AG10803 (cell line): Measurements from ENCODE around the gene FSTL5.

Experiments
- DNase-seq: peaks from one replicate; pipeline ENCODE4 v3.0.0; 2010; ENCODE audit warnings: low read depth
- H3K4me3 ChIP-seq: 2 replicates; pipeline ENCODE4 v1.5.1; 2011; ENCODE audit warnings: mild to moderate bottlenecking, low read length, control low read depth
- TF ChIP-seq, protein P1 (sequence below): conservative IDR thresholded peaks from 2 replicates; pipeline ENCODE4 v1.5.1; 2011; ENCODE audit warnings: mild to moderate bottlenecking, low read length, control low read depth, inconsistent platforms

The FSTL5 gene

DNA sequence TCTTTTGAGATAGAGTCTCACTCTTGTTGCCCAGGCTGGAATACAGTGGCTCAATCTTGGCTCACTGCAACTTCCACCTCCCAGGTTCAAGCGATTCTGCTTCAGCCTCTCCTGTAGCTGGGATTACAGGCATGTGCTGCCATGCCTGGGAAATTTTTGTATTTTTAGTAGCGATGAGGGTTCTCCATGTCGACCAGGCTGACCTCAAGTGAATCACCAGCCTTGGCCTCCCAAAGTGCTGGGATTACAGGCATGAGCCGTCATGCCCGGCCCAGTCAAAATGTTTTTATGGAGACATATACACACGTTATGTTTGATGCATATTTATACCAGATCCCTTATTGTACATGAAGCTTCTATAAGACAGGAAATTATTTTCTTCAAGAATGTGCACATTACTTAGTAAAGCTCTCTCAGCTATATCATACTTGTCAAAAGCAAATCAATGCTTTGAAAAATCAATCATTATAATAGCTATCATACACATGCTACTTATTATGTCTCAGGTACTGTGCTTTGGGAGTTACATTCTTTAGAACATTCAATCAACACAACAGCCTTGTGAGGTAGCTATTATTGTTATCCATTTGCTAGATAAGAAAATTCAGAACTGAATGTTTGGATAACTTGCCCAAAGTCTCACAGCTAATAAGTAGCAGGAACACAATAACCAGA lies 269.2 kb downstream of the FSTL5 start:
- no peak for DNase-seq
- no peak overlapping the region for H3K4me3 ChIP-seq
- TF ChIP-seq, protein P1, sequence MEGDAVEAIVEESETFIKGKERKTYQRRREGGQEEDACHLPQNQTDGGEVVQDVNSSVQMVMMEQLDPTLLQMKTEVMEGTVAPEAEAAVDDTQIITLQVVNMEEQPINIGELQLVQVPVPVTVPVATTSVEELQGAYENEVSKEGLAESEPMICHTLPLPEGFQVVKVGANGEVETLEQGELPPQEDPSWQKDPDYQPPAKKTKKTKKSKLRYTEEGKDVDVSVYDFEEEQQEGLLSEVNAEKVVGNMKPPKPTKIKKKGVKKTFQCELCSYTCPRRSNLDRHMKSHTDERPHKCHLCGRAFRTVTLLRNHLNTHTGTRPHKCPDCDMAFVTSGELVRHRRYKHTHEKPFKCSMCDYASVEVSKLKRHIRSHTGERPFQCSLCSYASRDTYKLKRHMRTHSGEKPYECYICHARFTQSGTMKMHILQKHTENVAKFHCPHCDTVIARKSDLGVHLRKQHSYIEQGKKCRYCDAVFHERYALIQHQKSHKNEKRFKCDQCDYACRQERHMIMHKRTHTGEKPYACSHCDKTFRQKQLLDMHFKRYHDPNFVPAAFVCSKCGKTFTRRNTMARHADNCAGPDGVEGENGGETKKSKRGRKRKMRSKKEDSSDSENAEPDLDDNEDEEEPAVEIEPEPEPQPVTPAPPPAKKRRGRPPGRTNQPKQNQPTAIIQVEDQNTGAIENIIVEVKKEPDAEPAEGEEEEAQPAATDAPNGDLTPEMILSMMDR: no peak

DNA sequence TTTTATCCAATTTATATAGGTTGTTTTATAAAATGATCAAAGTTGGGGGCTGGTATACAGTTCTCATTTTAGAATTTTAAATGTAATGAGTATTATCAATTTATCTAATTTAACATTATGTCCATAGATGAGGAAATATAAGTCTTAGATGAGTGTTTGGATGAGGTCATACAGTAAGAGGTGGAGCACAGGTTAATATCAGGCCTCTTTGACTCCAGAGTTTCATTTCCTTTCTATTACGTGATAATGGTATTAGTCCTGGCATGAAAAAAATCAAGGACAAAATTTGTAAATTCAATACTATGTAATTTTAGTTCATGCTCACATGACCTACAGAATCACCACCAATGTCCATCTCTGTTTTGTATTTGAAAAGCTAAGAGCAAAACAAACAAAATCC lies 269.8 kb downstream of the FSTL5 start:
- TF ChIP-seq, protein P1: no peak
- no peak for DNase-seq
- H3K4me3 ChIP-seq: no peak overlapping the region

DNA sequence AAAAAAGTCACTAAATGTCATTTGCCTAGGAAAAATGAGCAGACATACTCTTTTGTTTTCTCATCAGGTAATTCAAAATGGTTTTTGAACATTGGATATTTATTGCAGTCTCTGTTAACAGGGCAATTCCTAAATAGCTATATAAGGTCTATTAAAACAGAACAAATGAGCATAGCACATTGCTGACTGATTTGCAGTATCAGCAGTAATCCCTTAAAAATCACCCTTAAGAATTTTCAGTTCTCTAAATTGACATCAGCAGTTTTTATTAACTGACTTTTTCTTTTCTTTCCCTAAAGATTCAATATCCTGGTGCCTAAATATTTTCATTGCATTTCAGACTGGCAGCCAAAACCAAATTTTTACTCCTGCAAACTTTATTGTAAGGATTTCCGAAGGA lies 270.2 kb downstream of the FSTL5 start:
- H3K4me3 ChIP-seq: no peak overlapping the region
- DNase-seq: no peak
- TF ChIP-seq, protein P1: no peak

DNA sequence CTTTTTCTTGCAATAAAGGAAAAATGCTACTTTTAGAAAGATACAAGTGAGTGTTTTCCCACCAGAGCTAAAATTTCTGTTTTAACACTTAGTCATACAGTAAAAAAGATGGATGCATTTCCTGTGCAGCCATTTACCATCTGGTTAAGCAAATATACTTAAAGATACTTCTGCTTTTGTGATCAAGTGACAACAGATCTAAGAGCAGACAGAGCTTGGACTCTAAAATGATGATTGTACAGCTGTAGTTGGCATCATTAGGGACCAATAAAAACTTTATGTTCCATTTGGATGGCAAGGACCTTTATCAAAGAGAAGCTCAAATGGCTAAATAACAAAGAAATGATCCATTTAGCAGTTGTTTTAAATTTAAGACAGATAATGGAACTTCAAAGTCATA lies 270.8 kb downstream of the FSTL5 start:
- DNase-seq: no peak
- H3K4me3 ChIP-seq: no peak overlapping the region
- TF ChIP-seq, protein P1: no peak

DNA sequence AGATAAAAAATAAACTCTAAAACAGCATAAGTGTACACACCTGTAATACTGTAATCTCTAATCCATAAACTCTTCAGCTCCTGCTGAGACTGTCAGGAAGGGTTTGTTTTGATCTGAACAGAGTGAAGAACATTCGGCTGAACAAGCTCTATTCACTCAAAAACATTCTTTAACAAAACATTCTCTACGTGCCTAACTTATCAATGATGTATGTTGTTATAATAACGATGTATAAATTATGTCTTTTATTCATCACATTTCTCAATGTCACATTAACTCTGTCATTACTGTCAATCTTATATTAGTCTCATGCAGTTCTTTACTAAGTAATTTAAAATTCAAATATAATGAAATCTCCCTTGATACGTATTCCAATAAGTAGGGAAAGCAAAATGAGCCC lies 280.6 kb downstream of the FSTL5 start:
- DNase-seq: no peak
- TF ChIP-seq, protein P1: no peak
- H3K4me3 ChIP-seq: no peak overlapping the region

DNA sequence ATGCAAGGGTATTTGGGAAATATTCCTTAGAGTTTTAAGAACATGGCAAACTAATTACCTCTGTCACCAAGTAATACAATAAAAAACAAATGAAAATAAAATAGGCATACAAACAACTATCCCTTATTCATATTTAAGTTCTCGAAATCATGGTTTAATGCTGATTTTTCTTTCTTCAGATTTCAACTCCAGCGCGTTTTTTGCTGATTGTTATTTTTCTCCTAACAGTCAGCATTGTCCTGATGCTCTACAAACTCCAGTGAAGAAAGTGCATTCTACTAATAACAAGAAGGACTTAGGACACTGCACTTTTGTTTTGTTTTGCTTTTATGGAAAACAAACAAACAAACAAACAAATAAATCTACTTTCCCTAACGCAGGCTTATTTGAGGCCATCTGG lies 282.4 kb downstream of the FSTL5 start:
- TF ChIP-seq, protein P1: no peak
- no peak overlapping the region for H3K4me3 ChIP-seq
- no peak for DNase-seq

DNA sequence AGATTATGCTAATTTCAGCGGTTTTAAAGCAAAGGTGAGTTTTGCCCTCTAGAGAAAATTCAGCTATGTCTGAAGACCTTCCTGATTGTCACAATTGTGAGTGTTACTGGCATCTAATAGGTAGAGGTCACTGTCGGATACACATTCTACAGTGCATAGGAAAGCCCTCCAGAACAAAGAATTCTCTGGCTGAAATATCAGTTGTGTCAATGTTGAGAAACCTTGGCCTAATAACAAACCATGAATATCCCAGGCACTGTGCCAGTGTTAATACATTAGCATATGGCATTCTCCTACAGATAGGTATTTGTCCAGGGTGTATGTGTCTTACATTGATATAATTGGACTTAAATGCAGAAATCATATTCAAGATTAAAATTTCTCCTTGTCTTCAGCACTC lies 294.3 kb downstream of the FSTL5 start:
- H3K4me3 ChIP-seq: no peak overlapping the region
- no peak for DNase-seq
- TF ChIP-seq, protein P1: no peak
